ENCODE data around the gene ARSD.
"Not testable (repeated sequence)": the region's sequence is repeated elsewhere in the genome, so short reads cannot be mapped to it uniquely, and the experiment has no call there.

The ARSD gene

GRCh38 chrX:2903366-2903765, 25.8 kb downstream of the ARSD start:
- Histone ChIP-seq H3K4me3 (ENCODE audit: low read depth in 1 of 2, low read length in 2 of 2) (no peak overlapping the region), H3K27ac (ENCODE audit: low read length) (no peak overlapping the region), H3K36me3 (ENCODE audit: control insufficient read depth in 1 of 2, insufficient read depth in 2 of 2, low read length in 2 of 2) (peaks cover 0 to 12% of the 10 kb centered on the region in 2 donors), H3K27me3 (ENCODE audit: low read depth, low read length) (no peaks in the 10 kb centered on the region), H3K4me1 (ENCODE audit: control insufficient read depth in 1 of 2, insufficient read depth in 2 of 2, low read length in 2 of 2) (no peaks in the 10 kb centered on the region), H3K9me3 (ENCODE audit: control insufficient read depth in 1 of 2, low read length in 2 of 2) (peaks cover 4 to 6% of the 10 kb centered on the region in 2 donors)

GRCh38 chrX:2902841-2903240, 26.3 kb downstream of the ARSD start:
- no peaks in the 10 kb centered on the region for H3K4me1 ChIP-seq (ENCODE audit: control insufficient read depth in 1 of 2, insufficient read depth in 2 of 2, low read length in 2 of 2)
- no peak overlapping the region for H3K4me3 ChIP-seq (ENCODE audit: low read depth in 1 of 2, low read length in 2 of 2)
- peaks cover 4 to 6% of the 10 kb centered on the region in 2 donors for H3K9me3 ChIP-seq (ENCODE audit: control insufficient read depth in 1 of 2, low read length in 2 of 2)
- H3K27ac ChIP-seq (ENCODE audit: low read length): no peak overlapping the region
- H3K27me3 ChIP-seq (ENCODE audit: low read depth, low read length): no peaks in the 10 kb centered on the region
- H3K36me3 ChIP-seq (ENCODE audit: control insufficient read depth in 1 of 2, insufficient read depth in 2 of 2, low read length in 2 of 2): peaks cover 0 to 9% of the 10 kb centered on the region in 2 donors

- no peak overlapping the region for H3K27ac ChIP-seq (ENCODE audit: low read length)
- H3K36me3 ChIP-seq (ENCODE audit: control insufficient read depth in 1 of 2, insufficient read depth in 2 of 2, low read length in 2 of 2): no peaks in the 10 kb centered on the region
- peaks cover 4 to 6% of the 10 kb centered on the region in 2 donors for H3K9me3 ChIP-seq (ENCODE audit: control insufficient read depth in 1 of 2, low read length in 2 of 2)
- no peaks in the 10 kb centered on the region for H3K27me3 ChIP-seq (ENCODE audit: low read depth, low read length)
- H3K4me3 ChIP-seq (ENCODE audit: low read depth in 1 of 2, low read length in 2 of 2): no peak overlapping the region
- H3K4me1 ChIP-seq (ENCODE audit: control insufficient read depth in 1 of 2, insufficient read depth in 2 of 2, low read length in 2 of 2): no peaks in the 10 kb centered on the region
Observed at GRCh38 chrX:2901367-2902036, 27.6 kb downstream of the ARSD start.

GRCh38 chrX:2898846-2899512, 30.2 kb downstream of the ARSD start:
- H3K4me3 ChIP-seq (ENCODE audit: low read depth in 1 of 2, low read length in 2 of 2): no peak overlapping the region
- peaks cover 0 to 3% of the 10 kb centered on the region in 2 donors for H3K4me1 ChIP-seq (ENCODE audit: control insufficient read depth in 1 of 2, insufficient read depth in 2 of 2, low read length in 2 of 2)
- H3K9me3 ChIP-seq (ENCODE audit: control insufficient read depth in 1 of 2, low read length in 2 of 2): peaks cover 4 to 6% of the 10 kb centered on the region in 2 donors
- no peaks in the 10 kb centered on the region for H3K36me3 ChIP-seq (ENCODE audit: control insufficient read depth in 1 of 2, insufficient read depth in 2 of 2, low read length in 2 of 2)
- H3K27me3 ChIP-seq (ENCODE audit: low read depth, low read length): no peaks in the 10 kb centered on the region
- peak overlapping the region; percentile 56 for H3K27ac ChIP-seq (ENCODE audit: low read length)

GRCh38 chrX:2897690-2898623, 31.2 kb downstream of the ARSD start:
- not testable (repeated sequence) for H3K9me3 ChIP-seq (ENCODE audit: control insufficient read depth in 1 of 2, low read length in 2 of 2); H3K27me3 ChIP-seq (ENCODE audit: low read depth, low read length); H3K4me1 ChIP-seq (ENCODE audit: control insufficient read depth in 1 of 2, insufficient read depth in 2 of 2, low read length in 2 of 2); H3K4me3 ChIP-seq (ENCODE audit: low read depth in 1 of 2, low read length in 2 of 2); H3K36me3 ChIP-seq (ENCODE audit: control insufficient read depth in 1 of 2, insufficient read depth in 2 of 2, low read length in 2 of 2)
- peak overlapping the region; percentile 56 for H3K27ac ChIP-seq (ENCODE audit: low read length)

- H3K4me3 ChIP-seq (ENCODE audit: low read depth in 1 of 2, low read length in 2 of 2): no peak overlapping the region
- peaks cover 0 to 3% of the 10 kb centered on the region in 2 donors for H3K4me1 ChIP-seq (ENCODE audit: control insufficient read depth in 1 of 2, insufficient read depth in 2 of 2, low read length in 2 of 2)
- H3K27me3 ChIP-seq (ENCODE audit: low read depth, low read length): no peaks in the 10 kb centered on the region
- no peaks in the 10 kb centered on the region for H3K36me3 ChIP-seq (ENCODE audit: control insufficient read depth in 1 of 2, insufficient read depth in 2 of 2, low read length in 2 of 2)
- H3K9me3 ChIP-seq (ENCODE audit: control insufficient read depth in 1 of 2, low read length in 2 of 2): no peaks in the 10 kb centered on the region
- H3K27ac ChIP-seq (ENCODE audit: low read length): no peak overlapping the region
Observed at GRCh38 chrX:2897311-2897689, 31.8 kb downstream of the ARSD start.

GRCh38 chrX:2894885-2895292, 34.2 kb downstream of the ARSD start:
- H3K4me1 ChIP-seq (ENCODE audit: control insufficient read depth in 1 of 2, insufficient read depth in 2 of 2, low read length in 2 of 2): peaks cover 0 to 3% of the 10 kb centered on the region in 2 donors
- H3K27me3 ChIP-seq (ENCODE audit: low read depth, low read length): no peaks in the 10 kb centered on the region
- H3K9me3 ChIP-seq (ENCODE audit: control insufficient read depth in 1 of 2, low read length in 2 of 2): no peaks in the 10 kb centered on the region
- no peak overlapping the region for H3K4me3 ChIP-seq (ENCODE audit: low read depth in 1 of 2, low read length in 2 of 2)
- no peaks in the 10 kb centered on the region for H3K36me3 ChIP-seq (ENCODE audit: control insufficient read depth in 1 of 2, insufficient read depth in 2 of 2, low read length in 2 of 2)
- no peak overlapping the region for H3K27ac ChIP-seq (ENCODE audit: low read length)

- Histone ChIP-seq H3K27ac (ENCODE audit: low read length) (no peak overlapping the region), H3K9me3 (ENCODE audit: control insufficient read depth in 1 of 2, low read length in 2 of 2) (no peaks in the 10 kb centered on the region), H3K36me3 (ENCODE audit: control insufficient read depth in 1 of 2, insufficient read depth in 2 of 2, low read length in 2 of 2) (no peaks in the 10 kb centered on the region), H3K27me3 (ENCODE audit: low read depth, low read length) (no peaks in the 10 kb centered on the region), H3K4me3 (ENCODE audit: low read depth in 1 of 2, low read length in 2 of 2) (no peak overlapping the region), H3K4me1 (ENCODE audit: control insufficient read depth in 1 of 2, insufficient read depth in 2 of 2, low read length in 2 of 2) (peaks cover 0 to 3% of the 10 kb centered on the region in 2 donors)
Observed at GRCh38 chrX:2892816-2893215, 36.3 kb downstream of the ARSD start.

GRCh38 chrX:2890536-2891460, 38.3 kb downstream of the ARSD start:
- H3K4me1 ChIP-seq (ENCODE audit: control insufficient read depth in 1 of 2, insufficient read depth in 2 of 2, low read length in 2 of 2); H3K9me3 ChIP-seq (ENCODE audit: control insufficient read depth in 1 of 2, low read length in 2 of 2); H3K36me3 ChIP-seq (ENCODE audit: control insufficient read depth in 1 of 2, insufficient read depth in 2 of 2, low read length in 2 of 2); H3K27me3 ChIP-seq (ENCODE audit: low read depth, low read length); H3K27ac ChIP-seq (ENCODE audit: low read length); H3K4me3 ChIP-seq (ENCODE audit: low read depth in 1 of 2, low read length in 2 of 2): not testable (repeated sequence)

GRCh38 chrX:2889706-2890490, 39.2 kb downstream of the ARSD start:
- H3K27me3 ChIP-seq (ENCODE audit: low read depth, low read length); H3K27ac ChIP-seq (ENCODE audit: low read length); H3K4me1 ChIP-seq (ENCODE audit: control insufficient read depth in 1 of 2, insufficient read depth in 2 of 2, low read length in 2 of 2); H3K36me3 ChIP-seq (ENCODE audit: control insufficient read depth in 1 of 2, insufficient read depth in 2 of 2, low read length in 2 of 2); H3K9me3 ChIP-seq (ENCODE audit: control insufficient read depth in 1 of 2, low read length in 2 of 2): not testable (repeated sequence)
- H3K4me3 ChIP-seq (ENCODE audit: low read depth in 1 of 2, low read length in 2 of 2): peak overlapping the region; percentile 50 to 59
